GM19239 (cell line): Measurements from ENCODE around the gene DNAH3.
A peak's percentile ranks its signal among the peaks of the same experiment; 100 is the strongest.
"Not testable (repeated sequence)": the region's sequence is repeated elsewhere in the genome, so short reads cannot be mapped to it uniquely, and the experiment has no call there.

Experiments used
- DNase-seq: peaks from one replicate; pipeline ENCODE4 v3.0.0; 2011; ENCODE audit warnings: low spot score; ENCODE audit not compliant: insufficient read length
- FAIRE-seq: peaks from 2 replicates; lab custom pipeline; 2011; peaks lifted over from hg19 to GRCh38; lab: Jason Lieb, UNC

The DNAH3 gene

DNA sequence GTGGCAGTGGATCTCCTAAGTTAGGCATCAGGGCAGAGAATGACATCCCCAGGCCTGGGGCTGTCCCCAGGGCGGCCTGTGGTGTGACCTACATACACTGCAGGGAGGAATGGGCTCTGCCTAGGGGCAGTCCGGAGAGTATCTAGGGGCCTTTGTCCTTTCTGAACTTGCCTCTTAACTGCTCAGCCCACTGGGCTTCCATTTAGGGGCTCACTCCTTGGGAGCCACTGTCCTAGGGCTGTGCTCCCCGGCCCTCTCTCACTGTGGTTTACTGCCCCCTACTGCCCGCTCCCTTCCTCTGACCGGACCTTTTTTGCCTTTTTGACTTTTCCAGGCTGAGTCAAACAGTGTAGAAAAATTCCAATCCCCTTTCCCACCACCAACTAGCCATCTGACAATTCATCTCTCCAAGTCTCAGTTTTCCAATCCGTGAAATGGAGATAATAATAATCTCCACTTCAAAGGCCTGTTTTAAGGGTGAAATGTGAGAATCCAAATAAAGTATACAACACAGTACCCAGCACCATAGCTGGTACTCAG, 66.8 kb downstream of the DNAH3 start:
- peak; percentile 21 for DNase-seq
- peak; percentile 81 for FAIRE-seq

DNA sequence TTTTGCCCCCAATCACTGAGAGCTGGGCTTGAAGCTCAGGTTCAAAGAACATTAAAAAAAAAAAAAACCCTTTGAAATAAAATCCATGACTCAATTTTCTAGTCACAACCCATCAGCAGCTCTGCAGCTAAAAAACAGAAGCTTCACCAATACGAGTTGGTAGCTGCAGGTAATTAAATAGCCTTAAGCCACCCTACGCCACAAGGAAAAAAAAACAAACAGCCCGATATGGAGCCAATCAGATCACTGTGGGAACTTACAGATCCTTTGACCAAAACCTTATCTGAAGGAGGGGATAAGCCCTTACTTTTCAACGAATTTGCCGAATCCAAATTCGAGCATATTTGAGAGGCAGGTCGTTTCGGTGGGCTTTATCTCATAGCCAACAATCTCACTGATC, 69.3 kb downstream of the DNAH3 start:
- DNase-seq (no peak), FAIRE-seq (no peak)

DNA sequence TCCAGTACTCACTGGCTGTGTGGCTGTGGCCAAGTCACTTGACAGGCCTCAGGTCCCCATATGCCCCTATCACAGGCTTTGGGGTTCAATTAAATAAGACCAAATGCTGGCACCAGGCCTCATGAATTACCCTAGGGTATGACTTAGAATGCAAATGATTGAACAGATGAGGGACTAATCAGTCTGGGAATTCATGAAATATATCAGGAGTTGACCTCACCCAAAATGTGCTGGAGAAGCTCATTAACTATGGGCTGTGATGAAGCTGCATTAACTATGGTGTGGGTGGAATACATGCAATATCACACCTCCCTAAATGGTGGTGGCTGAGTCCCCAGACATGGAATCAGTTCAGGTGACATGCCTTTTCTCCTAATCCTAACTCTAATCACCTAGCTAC, 72.1 kb downstream of the DNAH3 start:
- no peak for DNase-seq
- FAIRE-seq = no peak

DNA sequence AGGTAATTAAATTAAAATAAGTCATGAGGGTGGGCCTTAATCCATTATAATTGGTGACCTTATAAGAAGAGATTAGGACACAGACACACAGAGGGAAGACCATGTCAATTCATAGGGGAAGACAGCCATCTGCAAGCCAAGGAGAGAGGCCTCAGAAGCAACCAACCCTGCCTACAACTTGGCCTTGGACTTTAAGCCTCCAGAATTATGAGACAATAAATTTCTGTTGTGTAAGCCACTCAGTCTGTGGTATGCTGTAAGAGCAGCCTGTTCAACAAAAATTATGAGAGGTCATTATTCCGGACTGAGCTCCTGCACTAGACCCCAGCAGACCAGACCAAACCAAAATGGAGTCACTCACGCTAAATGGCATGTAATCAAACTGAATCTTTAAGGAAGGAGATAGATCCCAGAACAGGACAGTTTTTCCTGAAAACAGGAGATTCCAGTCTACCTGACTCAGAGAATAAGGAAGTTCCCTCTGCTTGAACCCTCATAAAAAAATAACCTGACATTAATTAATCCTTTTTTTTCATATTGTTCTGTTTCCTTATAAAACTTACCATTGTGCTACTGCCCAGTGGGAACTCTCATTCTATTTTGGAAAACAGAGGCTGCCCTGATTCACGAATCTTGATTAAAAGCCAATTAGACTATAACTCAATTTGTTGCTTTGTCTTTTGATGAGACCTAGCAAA, 74.3 kb downstream of the DNAH3 start:
- no peak for DNase-seq
- FAIRE-seq = no peak

DNA sequence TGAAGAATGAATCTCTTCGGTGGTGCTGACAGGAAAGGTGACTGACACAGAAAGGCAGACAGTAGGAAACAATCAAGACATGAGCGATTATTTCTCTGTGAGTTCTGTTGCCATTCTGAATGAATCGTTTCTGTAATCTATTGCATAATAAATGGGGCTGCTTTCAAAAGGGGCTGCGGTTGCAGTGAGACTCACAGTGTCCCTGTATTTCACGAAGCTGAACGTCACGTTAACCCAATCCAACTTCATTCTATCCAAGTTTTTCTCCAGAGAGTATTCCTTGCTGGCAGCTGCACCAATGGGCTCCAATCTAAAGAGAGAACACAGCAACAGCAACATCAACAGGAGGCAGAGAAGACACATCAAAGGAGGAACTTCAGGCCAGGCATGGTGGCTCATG, 75.4 kb downstream of the DNAH3 start:
- DNase-seq (no peak), FAIRE-seq (no peak)

DNA sequence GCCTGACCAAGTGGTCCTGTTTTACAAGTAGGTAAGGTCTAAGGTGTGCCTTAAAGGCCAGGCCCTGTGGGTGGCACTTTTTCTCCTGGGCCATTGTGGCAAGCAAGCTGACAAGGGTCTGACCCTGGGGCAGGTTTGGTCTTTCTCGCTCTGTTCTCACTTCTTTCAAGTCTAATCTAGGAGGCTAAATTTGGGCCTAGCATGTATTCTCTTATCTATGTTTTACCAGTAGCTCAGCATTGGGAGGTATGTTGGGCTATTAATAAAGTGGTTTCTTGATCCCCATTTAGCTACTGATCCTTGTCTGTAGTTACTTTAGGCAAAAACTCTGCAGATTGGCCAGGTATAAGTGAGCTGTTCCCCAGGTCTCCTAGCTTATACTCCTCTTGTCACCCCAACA, 77.7 kb downstream of the DNAH3 start:
- DNase-seq (no peak), FAIRE-seq (no peak)

DNA sequence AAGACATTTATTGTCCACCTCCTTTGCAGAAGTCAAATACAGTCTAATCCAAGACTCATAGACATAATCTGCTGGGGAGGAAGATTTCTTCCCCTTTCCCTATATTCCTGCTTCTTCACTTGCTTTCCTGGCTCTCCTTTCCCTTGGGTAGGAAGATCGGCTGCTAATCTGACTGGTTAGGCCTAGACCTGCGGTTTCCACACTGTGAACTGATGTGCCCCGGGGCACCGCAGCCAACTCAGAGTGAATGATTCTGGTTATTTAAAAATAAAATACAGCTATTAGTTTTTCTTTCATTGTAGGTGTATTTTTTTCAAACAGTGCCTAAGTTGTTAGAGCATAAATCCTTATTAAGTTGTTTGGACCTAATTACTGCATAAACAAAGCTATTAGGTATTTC, 78.9 kb downstream of the DNAH3 start:
- FAIRE-seq = no peak

DNA sequence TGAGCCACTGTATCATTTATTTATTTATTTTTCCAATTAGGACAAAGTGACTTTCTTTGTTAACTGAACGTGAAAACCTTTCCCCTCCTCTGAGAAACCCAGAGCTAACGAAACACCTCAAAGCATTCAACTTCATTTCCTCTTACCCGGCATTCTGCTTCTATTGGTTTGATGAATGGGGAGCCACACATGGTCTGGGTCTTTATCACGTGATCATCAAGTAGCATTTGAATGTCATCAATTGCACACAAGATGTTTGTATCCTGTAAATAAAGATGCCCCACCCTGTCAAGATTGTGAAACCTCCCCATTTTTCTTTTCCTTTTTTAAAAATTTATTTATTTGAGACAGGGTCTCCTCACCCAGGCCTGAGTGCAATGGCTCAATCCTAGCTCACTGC, 80.1 kb downstream of the DNAH3 start:
- no peak for DNase-seq
- no peak for FAIRE-seq

More for the DNA sequence above, 78.9 kb downstream of the DNAH3 start:
- DNase-seq = no peak

DNA sequence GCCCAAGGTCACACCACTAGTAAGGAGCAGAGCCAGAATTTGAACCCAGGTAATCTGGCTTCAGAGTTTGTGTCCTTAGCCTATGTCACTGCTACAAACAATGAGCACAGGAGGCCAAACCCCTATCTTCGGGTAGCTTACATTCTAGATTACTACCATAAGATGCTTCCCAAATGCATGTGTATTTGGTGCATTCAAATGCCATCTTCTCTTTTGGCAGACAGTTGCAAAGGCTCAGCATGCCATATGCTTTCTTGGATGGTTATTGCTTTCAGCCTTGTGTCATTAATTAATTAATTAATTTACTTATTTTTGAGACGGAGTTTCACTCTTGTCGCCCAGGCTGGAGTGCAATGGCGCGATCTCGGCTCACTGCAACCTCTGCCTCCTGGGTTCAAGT, 80.7 kb downstream of the DNAH3 start:
- FAIRE-seq = no peak
- no peak for DNase-seq

DNA sequence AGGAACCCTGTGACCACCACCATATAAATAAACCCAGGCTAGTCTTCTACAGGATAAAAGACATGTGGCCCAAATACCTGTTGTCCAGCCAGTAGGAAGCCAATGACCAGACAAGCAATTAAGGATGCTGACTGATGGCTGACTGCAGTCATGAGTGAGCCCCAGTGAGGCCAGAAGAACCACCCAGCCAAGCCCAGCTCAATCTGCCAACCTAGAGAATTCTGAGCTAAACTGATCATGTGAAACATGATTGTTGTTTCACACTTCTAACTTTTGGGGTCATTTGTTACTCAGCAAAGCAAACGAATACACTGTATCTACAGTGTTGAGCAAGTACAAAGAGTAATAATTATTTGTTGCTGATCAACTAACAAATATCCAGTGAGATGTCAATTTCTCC, 86.4 kb downstream of the DNAH3 start:
- DNase-seq (no peak), FAIRE-seq (no peak)

DNA sequence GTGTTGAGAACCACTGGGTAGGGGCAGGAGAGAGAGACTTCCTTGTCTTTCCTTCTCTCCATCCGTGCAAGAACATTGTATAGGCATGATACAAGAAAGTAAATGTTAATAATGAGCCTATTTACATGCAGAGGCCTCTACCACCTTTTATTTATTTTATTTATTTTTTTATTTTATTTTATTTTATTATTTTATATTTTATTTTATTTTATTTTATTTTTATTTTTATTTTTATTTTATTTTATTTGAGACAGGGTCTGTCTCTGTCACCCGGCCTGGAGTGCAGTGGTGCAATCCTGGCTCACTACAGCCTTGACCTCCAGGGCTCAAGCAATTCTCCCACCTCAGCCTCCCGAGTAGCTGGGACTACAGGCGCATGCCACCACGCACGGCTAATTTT, 87.3 kb downstream of the DNAH3 start:
- not testable (repeated sequence) for FAIRE-seq, DNase-seq

DNA sequence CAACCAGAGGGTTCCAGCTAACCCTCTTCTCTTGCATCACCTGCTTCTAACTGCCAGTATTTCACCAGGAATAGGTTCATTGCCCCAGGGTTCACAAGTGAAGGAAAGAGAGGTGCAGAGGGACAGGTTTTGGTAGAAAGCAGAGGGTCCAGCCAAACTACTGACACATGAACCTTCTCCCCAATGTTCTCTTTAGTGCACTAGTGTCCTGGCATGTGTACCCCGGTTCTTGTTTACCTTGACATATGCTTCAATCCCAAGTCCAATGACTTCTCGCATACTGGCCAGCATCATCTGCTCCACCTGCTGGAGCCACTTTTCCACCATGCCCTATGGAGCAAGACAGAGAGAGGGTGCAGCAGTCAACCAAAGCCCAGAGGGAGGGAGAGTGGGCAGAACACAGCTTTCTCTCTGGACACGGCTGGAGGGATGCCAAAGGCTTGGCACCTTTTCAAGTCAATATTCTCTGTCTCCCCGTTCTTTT, 90.6 kb downstream of the DNAH3 start:
- FAIRE-seq = no peak

DNA sequence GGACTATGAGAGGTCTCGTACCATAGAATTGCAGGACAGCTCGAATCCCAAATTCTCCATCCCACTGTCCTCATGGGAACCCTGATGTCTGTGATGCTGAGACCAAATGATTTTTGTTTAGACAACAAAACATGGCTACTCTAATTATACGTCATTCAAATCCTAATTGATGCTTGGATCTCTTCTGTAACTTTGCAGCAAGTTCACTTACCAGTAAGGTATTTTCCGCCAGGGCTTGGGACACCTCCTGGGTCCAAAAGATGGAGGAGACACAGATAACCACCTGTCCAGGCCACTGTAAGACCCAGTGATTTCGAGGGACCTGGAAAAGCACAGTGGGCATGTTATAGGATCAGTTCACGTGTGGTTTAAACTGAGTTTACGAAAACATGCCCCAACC, 92.8 kb downstream of the DNAH3 start:
- FAIRE-seq (no peak), DNase-seq (no peak)

More for the DNA sequence above, 90.6 kb downstream of the DNAH3 start:
- DNase-seq = no peak

DNA sequence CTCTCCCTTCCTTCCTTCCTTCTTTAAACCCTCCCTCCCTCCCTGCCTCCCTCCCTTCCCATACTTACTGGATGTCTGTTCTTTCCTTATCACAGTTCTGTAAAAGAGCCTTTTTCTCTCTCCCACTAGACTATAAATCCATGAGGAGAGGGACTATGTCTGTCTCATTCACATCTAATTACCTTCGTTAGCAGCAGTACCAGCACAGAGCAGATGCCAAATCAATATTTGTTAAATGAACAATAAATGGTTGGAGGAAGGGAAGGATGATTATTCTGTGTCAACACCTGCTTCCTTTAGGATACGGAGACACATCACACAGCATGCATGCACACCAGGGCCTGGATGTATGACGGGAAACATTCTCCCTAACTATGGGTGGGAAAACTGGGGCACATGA, 94.2 kb downstream of the DNAH3 start:
- DNase-seq = no peak
- FAIRE-seq = no peak

DNA sequence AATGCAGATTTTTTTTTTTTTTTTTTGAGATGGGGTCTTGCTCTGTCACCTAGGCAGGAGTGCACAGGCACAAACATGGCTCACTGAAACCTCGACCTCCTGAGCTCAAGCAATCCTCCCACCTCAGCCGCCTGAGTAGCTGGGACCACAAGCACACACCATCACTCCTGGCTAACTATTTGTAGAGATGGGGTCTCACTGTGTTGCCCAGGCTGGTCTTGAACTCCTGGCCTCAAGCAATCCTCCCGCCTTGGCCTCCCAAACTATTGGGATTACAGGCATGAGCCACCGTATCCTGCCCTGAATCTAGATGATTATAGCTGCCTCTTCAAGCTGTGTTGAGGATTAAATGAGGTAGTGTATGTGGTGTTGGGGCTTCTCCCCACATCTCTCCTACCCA, 94.9 kb downstream of the DNAH3 start:
- not testable (repeated sequence) for FAIRE-seq, DNase-seq

DNA sequence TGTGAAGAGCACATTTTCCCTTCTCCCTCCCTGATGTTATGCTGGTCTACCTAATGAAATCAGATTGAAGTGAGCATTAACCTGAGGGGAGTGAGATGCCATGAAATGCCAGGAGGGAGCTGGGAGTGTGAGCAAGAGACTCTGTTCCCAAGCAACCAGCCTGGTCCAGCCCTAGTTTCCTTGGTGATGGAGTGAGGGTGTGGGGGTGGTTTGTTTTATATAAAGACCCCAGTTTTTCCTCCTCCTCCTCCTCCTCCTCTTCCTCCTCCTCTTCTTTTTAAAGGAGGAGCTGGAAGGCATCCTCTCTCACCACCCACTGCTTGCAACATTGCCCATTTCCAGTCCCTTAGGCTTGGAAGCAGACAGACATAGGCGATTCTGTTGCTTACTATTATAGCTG, 97.1 kb downstream of the DNAH3 start:
- FAIRE-seq (no peak), DNase-seq (no peak)

DNA sequence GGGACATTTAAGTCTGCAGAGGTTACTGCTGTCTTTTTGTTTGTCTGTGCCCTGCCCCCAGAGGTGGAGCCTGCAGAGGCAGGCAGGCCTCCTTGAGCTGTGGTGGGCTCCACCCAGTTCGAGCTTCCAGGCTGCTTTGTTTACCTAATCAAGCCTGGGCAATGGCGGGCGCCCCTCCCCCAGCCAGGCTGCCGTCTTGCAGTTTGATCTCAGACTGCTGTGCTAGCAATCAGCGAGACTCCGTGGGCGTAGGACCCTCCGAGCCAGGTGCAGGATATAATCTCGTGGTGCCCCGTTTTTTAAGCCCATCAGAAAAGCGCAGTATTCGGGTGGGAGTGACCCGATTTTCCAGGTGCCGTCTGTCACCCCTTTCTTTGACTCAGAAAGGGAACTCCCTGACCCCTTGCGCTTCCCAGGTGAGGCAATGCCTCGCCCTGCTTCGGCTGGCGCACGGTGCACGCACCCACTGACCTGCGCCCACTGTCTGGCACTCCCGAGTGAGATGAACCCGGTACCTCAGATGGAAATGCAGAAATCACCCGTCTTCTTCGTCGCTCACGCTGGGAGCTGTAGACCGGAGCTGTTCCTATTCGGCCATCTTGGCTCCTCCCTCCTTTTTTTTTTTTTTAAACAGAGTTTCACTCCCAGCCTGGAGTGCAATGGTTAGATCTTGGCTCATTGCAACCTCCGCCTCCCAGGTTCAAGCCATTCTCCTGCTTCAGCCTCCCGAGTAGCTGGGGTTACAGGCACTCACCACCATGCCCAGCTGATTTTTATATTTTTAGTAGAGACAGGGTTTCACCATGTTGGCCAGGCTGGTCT, 102.3 kb downstream of the DNAH3 start:
- not testable (repeated sequence) for DNase-seq, FAIRE-seq

DNA sequence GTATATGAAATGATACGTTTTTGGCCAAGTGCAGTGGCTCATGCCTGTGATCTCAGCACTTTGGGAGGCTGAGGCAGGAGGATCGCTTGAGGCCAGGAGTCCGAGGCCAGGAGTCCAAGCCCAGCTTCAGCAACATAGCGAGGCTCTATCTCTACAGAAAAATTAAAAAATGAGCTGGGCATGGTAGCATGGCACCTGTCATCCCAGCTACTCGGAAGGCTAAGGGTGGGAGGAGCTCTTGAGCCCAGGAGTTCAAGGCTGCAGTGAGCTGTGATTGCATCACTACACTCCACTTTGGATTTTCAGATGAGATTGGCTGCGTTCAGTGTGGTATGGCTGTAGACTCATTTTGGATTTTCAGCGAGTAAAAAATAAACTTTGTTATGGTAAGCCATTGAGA, 112.4 kb downstream of the DNAH3 start:
- no peak for DNase-seq
- FAIRE-seq = no peak

DNA sequence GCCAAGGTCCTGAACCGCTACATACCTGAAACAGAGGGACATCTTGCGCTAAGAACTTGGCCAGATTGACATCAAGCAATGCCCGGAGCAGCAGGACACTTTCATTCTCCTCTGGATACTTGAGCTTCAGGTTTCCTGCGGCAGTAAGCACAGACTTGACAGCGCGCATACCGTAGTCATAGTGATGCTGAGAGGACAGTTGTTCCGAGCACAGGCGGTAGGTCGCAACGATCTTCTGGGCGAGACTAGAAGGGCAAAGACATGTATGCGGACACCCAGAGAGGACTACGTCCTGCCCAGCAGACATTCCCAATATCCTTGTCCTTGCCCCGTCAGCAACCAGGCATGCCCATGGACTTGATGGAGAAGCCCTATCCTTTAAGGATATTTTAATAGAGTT, 112.9 kb downstream of the DNAH3 start:
- DNase-seq (no peak), FAIRE-seq (no peak)

DNA sequence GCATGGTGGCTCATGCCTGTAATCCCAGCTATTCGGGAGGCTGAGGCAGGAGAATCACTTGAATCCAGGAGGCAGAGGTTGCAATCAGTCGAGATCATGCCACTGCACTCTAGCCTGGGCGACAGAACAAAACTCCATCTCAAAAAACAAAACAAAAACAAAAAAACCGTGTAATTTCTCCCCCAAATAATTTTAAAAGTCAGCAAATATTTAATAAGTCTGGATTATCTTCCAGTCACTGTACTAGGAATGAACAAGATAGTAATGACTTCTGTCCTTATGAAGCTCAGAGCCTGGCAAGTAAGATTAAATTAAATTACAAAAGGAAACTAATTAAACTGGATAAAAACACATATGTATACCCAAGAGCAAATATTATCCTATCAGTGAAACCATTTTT, 113.5 kb downstream of the DNAH3 start:
- DNase-seq = no peak
- no peak for FAIRE-seq

DNA sequence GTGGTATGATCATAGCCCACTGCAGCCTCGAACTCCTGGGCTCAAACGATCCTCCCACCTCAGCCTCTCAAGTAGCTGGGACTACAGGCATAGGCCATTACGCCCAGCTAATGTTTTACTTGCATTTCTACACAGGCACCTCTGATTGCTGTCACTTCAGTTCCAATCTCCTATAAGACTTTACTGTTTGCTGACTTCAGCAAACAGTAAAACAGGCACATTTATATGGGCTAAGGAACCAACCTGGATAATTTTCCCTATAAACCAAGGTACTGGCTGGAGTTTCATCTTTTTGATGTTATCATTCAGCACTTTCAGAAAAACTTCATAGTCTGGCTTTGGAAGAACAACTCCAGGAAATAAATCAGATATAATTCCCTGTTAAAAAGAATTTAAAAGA, 114.2 kb downstream of the DNAH3 start:
- FAIRE-seq (no peak), DNase-seq (no peak)
